Bronchial epithelial cell (primary cell): ENCODE data around the gene SRRM4. TPM values are rescaled to one million over a fixed set of nuclear protein-coding genes. Genes with fewer than 3 reads are reported as not detected.
"Not testable (repeated sequence)": the region's sequence is repeated elsewhere in the genome, so short reads cannot be mapped to it uniquely, and the experiment has no call there.

ENCODE experiments used
- DNase-seq: peaks from one replicate; pipeline ENCODE4 v3.0.0-alpha.2; 2010; ENCODE audit warnings: low read depth
- FAIRE-seq: peaks from 2 replicates; lab custom pipeline; 2011; peaks lifted over from hg19 to GRCh38; lab: Jason Lieb, UNC
- H3K27me3 ChIP-seq: 2 replicates; pipeline ENCODE4 v1.5.1; 2011; ENCODE audit warnings: low read length; ENCODE audit not compliant: control insufficient read depth, insufficient read depth
- H3K36me3 ChIP-seq: 2 replicates; pipeline ENCODE4 v1.5.1; 2011; ENCODE audit warnings: low read length; ENCODE audit not compliant: control insufficient read depth, insufficient read depth
- H3K4me3 ChIP-seq: 2 replicates; pipeline ENCODE4 v1.5.1; 2011; ENCODE audit warnings: mild to moderate bottlenecking, low read depth, low read length, control low read depth
- total RNA-seq: library from RNA; depleted of rRNA; stranded (reverse); fragments of >200 nt; gene quantifications from 2 replicates; pipeline ENCODE4 v1.2.1, GENCODE V29; 2014
- TF ChIP-seq, protein P1 (sequence below): IDR thresholded peaks from 2 replicates; pipeline ENCODE4 v1.5.1; 2011; ENCODE audit warnings: mild to moderate bottlenecking, moderate library complexity, low read length, control low read depth, inconsistent platforms; ENCODE audit not compliant: insufficient read depth, severe bottlenecking

Gene SRRM4
- total RNA-seq, 1 donor from 2014 or later, result not detected

DNA sequence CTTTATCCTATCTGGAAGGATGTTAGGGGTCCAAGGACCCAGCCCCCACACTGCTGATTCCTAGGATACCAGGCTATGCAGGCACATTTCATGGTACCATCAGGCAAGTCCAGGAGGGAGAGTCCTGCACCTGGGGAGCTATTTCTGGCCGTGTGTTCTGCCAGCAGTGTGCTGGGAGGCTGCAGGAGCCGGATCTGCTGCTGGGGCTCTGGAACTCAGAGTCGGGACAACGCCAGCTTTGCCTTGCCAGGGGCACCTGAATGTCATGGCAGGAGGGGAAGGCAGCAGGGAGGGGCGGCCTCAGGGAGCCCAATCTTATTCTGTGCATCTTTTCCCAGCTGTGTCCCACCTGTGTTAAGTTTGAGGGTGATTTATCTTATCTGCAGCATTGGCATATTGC lies 17.8 kb downstream of the SRRM4 start:
- no peaks in the 10 kb centered on the region for H3K36me3 ChIP-seq

DNA sequence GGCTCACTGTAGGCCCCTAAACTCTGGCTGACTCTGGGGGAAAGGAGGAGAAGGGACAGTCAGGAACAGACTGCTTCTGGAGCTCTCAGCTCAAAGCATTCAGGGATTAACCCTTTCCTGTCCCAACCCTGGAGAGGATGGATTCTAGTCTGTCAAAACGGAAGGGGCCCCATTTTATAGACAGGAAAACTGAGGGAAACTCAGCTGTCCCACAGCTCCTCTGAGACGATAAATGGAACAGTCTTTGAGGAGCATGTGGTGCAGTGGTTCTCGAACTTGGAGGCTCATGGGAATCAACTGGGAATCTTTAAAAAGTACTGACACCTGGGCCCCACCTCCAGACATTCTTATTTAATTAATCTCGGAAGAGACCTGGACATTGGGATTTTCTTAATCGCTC lies 23.7 kb downstream of the SRRM4 start:
- DNase-seq (no peak), FAIRE-seq (no peak)
- Histone ChIP-seq H3K4me3 (no peak overlapping the region), H3K27me3 (no peaks in the 10 kb centered on the region), H3K36me3 (no peaks in the 10 kb centered on the region)
- TF ChIP-seq, protein P1, sequence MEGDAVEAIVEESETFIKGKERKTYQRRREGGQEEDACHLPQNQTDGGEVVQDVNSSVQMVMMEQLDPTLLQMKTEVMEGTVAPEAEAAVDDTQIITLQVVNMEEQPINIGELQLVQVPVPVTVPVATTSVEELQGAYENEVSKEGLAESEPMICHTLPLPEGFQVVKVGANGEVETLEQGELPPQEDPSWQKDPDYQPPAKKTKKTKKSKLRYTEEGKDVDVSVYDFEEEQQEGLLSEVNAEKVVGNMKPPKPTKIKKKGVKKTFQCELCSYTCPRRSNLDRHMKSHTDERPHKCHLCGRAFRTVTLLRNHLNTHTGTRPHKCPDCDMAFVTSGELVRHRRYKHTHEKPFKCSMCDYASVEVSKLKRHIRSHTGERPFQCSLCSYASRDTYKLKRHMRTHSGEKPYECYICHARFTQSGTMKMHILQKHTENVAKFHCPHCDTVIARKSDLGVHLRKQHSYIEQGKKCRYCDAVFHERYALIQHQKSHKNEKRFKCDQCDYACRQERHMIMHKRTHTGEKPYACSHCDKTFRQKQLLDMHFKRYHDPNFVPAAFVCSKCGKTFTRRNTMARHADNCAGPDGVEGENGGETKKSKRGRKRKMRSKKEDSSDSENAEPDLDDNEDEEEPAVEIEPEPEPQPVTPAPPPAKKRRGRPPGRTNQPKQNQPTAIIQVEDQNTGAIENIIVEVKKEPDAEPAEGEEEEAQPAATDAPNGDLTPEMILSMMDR, result no peak

More for the DNA sequence above, 17.8 kb downstream of the SRRM4 start:
- FAIRE-seq (no peak), DNase-seq (no peak)
- no peaks in the 10 kb centered on the region for H3K27me3 ChIP-seq
- TF ChIP-seq, protein P1, result no peak
- H3K4me3 ChIP-seq, result no peak overlapping the region

DNA sequence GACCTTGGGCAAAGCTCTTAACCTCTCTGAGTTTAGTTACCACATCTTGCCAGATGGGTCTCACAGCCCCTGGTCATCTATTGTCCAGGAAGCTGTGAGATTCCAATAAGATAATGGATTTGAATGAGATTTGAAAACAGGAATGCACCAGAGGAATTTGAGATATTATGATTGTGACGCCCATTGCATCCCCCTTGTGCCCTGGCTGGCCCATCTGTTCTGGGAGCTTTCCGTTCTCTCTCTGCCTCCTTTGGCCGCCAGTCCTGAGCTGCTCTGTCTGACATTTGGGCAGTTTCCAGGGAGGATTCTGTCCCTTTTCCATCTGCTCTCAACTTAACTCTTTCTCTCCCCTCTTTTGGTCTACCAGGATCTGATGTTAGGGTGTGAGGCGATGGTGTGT lies 24.6 kb downstream of the SRRM4 start:
- no peak for DNase-seq
- H3K4me3 ChIP-seq, result no peak overlapping the region
- no peaks in the 10 kb centered on the region for H3K27me3 ChIP-seq
- TF ChIP-seq, protein P1, result no peak
- no peak for FAIRE-seq
- H3K36me3 ChIP-seq, result no peaks in the 10 kb centered on the region

DNA sequence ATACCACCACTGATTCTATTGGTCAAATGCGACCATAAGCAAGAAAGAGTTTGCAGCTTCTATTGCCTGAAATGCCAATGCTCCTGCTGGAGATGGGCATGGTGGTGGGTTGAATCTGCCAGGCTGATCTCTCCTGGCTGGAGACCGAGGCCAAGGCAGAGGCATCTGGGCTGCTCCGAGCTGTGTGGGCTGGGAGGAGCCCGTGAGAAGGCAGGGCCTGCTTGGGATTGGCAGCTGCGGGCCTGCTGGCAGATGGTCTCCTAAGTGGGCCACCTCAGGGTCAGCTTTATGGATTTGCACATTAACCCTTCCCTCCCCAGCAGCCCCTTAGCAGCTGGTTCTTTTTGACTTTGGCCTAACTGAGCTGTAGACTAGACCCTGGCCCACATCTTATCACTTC lies 25.4 kb downstream of the SRRM4 start:
- no peaks in the 10 kb centered on the region for H3K27me3 ChIP-seq
- FAIRE-seq (no peak), DNase-seq (no peak)
- H3K36me3 ChIP-seq, result no peaks in the 10 kb centered on the region
- TF ChIP-seq, protein P1, result no peak
- no peak overlapping the region for H3K4me3 ChIP-seq

DNA sequence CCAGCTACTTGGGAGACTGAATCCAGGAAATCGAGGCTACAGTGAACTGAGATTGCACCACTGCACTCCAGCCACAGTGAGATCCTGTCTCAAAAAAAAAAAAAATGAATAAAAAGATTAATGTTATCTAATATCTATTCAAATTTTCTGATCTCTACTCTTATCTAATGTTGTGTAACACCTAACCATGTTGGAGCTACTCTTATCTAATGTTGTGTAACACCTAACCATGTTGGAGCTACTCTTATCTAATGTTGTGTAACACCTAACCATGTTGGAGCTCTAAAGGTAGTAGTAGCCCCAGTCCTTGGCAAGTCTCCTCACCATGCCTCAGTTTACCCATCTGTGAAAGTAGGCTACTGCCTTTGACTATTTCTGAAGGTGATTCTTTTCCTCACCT lies 26.9 kb downstream of the SRRM4 start:
- not testable (repeated sequence) for DNase-seq, FAIRE-seq, H3K4me3 ChIP-seq, H3K36me3 ChIP-seq, H3K27me3 ChIP-seq

DNA sequence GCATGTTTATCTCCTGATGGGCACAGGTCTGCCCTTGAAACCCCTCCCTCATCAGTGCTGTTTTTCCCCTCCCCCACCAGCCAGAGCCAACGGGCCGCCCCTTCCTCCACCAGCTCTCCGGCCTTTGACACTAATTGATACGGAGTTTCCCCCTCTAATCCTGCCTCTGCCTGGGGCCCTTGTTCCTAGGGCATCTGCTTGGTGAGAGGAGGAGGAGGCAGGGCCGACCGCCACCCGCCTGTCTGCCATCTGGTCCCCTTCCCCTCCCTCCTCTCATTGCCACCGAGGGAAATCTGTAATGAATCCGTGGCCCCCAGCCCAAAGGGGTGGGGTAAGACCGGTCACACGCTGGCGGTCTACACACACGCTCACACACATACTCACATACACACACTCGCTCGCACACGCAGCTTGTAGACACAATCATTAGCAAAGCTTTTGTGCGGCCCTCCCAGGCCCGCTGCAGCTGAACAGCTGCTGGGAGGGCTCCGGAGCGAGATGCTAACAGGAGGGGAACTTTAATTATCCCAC lies 27.4 kb downstream of the SRRM4 start:
- no peaks in the 10 kb centered on the region for H3K27me3 ChIP-seq
- H3K36me3 ChIP-seq, result no peaks in the 10 kb centered on the region
- TF ChIP-seq, protein P1, result no peak
- FAIRE-seq (no peak), DNase-seq (no peak)
- H3K4me3 ChIP-seq, result no peak overlapping the region
